RWPE2 (cell line): ENCODE measurements around the gene MGAT2.

Experiments used
- ATAC-seq: fragments of 200-7000 bp; cut with Tn5 transposase; 3 replicates; pipeline ENCODE4 v1.9.1; 2021; ENCODE audit warnings: low read depth
- DNase-seq: peaks from one replicate; pipeline ENCODE4 v3.0.0-alpha.2; 2020; ENCODE audit warnings: low spot score
- H3K27ac ChIP-seq: fragments of 450-650 bp; 2 replicates; pipeline ENCODE4 v1.5.1; 2017; ENCODE audit warnings: mild to moderate bottlenecking; ENCODE audit not compliant: poor library complexity, severe bottlenecking
- H3K27me3 ChIP-seq: fragments of 250-450 bp; sonication (Bioruptor Pico); 2 replicates; pipeline ENCODE4 v1.5.1; 2021; ENCODE audit warnings: mild to moderate bottlenecking, moderate library complexity; ENCODE audit not compliant: insufficient read depth, poor library complexity, severe bottlenecking
- H3K36me3 ChIP-seq: fragments of 250-450 bp; sonication (Bioruptor Pico); 2 replicates; pipeline ENCODE4 v1.5.1; 2020; ENCODE audit warnings: low read depth, mild to moderate bottlenecking, moderate library complexity
- H3K4me1 ChIP-seq: fragments of 250-450 bp; sonication (Bioruptor Pico); 2 replicates; pipeline ENCODE4 v1.5.1; 2021; ENCODE audit warnings: mild to moderate bottlenecking, moderate library complexity; ENCODE audit not compliant: insufficient read depth, poor library complexity, severe bottlenecking
- H3K4me3 ChIP-seq: fragments of 250-450 bp; sonication (Bioruptor Pico); 2 replicates; pipeline ENCODE4 v1.5.1; 2021; ENCODE audit warnings: mild to moderate bottlenecking, moderate library complexity; ENCODE audit not compliant: severe bottlenecking
- H3K9me3 ChIP-seq: fragments of 250-450 bp; sonication (Bioruptor Pico); 2 replicates; pipeline ENCODE4 v1.5.1; 2021; ENCODE audit warnings: mild to moderate bottlenecking, moderate library complexity; ENCODE audit not compliant: severe bottlenecking
- CTCF ChIP-seq: fragments of 450-650 bp; IDR thresholded peaks from one replicate; pipeline ENCODE4 v1.5.1; 2017; ENCODE audit warnings: mild to moderate bottlenecking, moderate library complexity; ENCODE audit not compliant: poor library complexity, severe bottlenecking

MGAT2 gene

GRCh38 chr14:49619730-49620129 lies 869 bp upstream of the MGAT2 start:
- Histone ChIP-seq H3K4me1 (peaks cover 34% of the 10 kb centered on the region), H3K27me3 (no peaks in the 10 kb centered on the region), H3K27ac (peak overlapping the region; percentile 81), H3K9me3 (no peaks in the 10 kb centered on the region), H3K36me3 (peaks cover 58% of the 10 kb centered on the region), H3K4me3 (peak overlapping the region; percentile 76)
- ATAC-seq (no peak), DNase-seq (no peak)
- no peak for TF ChIP-seq CTCF

GRCh38 chr14:49621114-49621881 lies 699 bp downstream of the MGAT2 start:
- Histone ChIP-seq H3K4me1 (peaks cover 34% of the 10 kb centered on the region), H3K4me3 (peak overlapping the region; percentile 76), H3K27me3 (no peaks in the 10 kb centered on the region), H3K36me3 (peaks cover 66% of the 10 kb centered on the region), H3K9me3 (no peaks in the 10 kb centered on the region), H3K27ac (peak overlapping the region; percentile 81)
- ATAC-seq (peak; percentile 22), DNase-seq (peak; percentile 80)
- peak; percentile 13 for TF ChIP-seq CTCF

GRCh38 chr14:49622022-49622607 lies 1.5 kb downstream of the MGAT2 start:
- Histone ChIP-seq H3K9me3 (no peaks in the 10 kb centered on the region), H3K36me3 (peaks cover 65% of the 10 kb centered on the region), H3K27ac (no peak overlapping the region), H3K4me1 (peaks cover 31% of the 10 kb centered on the region), H3K27me3 (no peaks in the 10 kb centered on the region), H3K4me3 (peak overlapping the region; percentile 76)
- ATAC-seq (no peak), DNase-seq (no peak)
- no peak for TF ChIP-seq CTCF

DNA sequence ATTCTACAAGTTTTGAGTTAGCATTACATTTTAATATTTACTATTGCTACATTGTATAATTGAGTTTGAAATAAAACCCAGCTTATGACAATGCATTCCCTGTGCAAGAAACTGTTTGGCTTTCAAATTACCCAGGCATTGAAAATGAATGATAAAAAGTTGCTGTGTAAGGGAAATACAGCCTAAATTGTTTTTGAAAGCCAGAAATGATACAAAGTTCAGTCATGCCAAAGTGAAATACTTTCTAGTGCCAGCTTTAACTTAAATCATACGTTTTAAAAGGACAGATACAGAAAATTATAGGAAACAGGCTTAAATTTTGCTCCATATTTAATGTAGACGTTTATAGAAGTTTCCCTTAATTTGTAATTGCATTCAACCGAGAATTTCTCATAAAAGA lies 2.8 kb downstream of the MGAT2 start:
- Histone ChIP-seq H3K36me3 (peaks cover 65% of the 10 kb centered on the region), H3K9me3 (no peaks in the 10 kb centered on the region), H3K4me1 (peaks cover 21% of the 10 kb centered on the region), H3K27ac (peak overlapping the region; percentile 47), H3K4me3 (no peak overlapping the region), H3K27me3 (no peaks in the 10 kb centered on the region)
- DNase-seq (no peak), ATAC-seq (no peak)
- no peak for TF ChIP-seq CTCF
